Measurements from ENCODE around the gene PALS1.

The PALS1 gene

DNA sequence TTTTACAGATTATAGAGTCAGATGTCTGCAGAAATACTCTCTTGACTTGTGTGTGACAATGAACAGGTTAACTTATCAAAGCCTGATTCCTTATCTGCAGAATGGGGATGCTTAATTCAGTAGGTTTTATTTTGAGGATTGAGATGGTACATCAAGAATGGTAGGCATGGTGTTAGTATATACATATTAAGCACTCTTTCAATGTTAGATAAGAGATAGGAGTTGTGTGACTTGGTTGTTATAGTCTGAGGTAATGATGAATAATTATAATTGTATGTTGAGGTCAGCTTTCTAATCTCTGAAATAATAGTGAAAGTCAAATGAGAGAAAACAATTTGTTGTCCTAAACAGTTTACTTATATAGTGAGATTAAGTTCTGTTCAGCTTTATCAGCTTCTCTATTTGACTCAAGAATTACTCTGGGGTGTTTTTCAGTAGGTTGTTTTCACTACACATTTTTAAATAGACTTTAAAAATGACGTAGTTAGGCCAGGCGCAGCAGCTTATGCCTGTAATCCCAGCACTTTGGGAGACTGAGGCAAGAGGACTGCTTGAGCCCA, 11.9 kb downstream of the PALS1 start:
- H4K8ac ChIP-seq (ENCODE audit: low read depth, low read length): no peak overlapping the region
- no peak overlapping the region for H2AK5ac ChIP-seq (ENCODE audit: low read length)
- no peak overlapping the region for H3K9ac ChIP-seq (ENCODE audit: low read length)
- no peak overlapping the region for H3K4ac ChIP-seq (ENCODE audit: low read depth, low read length)
- peaks cover 1% of the 10 kb centered on the region for H3K4me1 ChIP-seq (ENCODE audit: control insufficient read depth, low read depth, low read length)
- peaks cover under 1% of the 10 kb centered on the region for H3K79me1 ChIP-seq (ENCODE audit: low read length)
- no peak overlapping the region for H2BK120ac ChIP-seq (ENCODE audit: low read depth, low read length)
- DNase-seq: no peak
- no peak overlapping the region for H2BK5ac ChIP-seq (ENCODE audit: low read length)
- no peak overlapping the region for H3K27ac ChIP-seq (ENCODE audit: low read depth, low read length)
- no CpG with 5 or more reads among the region's 2 CpGs for WGBS (ENCODE audit: extremely low coverage, insufficient coverage, low lambda C conversion rate)
- H3K4me2 ChIP-seq (ENCODE audit: low read length): no peak overlapping the region
- no peak overlapping the region for H4K5ac ChIP-seq (ENCODE audit: low read length)
- H3K4me3 ChIP-seq (ENCODE audit: low read length): no peak overlapping the region
- no peak overlapping the region for H3K18ac ChIP-seq (ENCODE audit: low read length)
- H3K27me3 ChIP-seq (ENCODE audit: insufficient read depth, low read length, poor library complexity): no peaks in the 10 kb centered on the region
- peaks cover 13% of the 10 kb centered on the region for H3K79me2 ChIP-seq (ENCODE audit: control insufficient read depth, insufficient read depth, low read length)
- H3K56ac ChIP-seq (ENCODE audit: low read length): no peak overlapping the region
- H3K36me3 ChIP-seq (ENCODE audit: control insufficient read depth, insufficient read depth, low read length): no peaks in the 10 kb centered on the region
- no peak overlapping the region for H3K23ac ChIP-seq (ENCODE audit: low read length)
- H2BK15ac ChIP-seq (replicated peaks; ENCODE audit: low read depth): no peak overlapping the region

DNA sequence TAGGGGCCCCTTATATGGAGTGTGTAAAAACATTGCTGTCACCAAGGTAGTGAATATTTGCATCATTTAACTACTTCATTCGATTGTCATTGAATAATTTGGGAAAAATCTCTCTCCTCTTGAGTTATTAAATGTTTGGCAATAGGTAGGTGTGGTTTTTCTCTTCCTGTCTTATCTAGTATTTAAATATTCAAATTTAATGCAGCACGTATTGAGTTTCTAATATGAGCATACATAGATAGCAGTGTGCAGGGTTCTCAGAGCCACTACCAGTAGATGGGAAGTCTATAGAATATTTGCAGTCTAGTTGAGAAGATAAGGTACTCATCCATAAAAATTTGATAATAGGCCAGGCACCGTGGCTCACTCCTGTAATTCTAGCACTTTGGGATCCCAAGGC, 16.7 kb downstream of the PALS1 start:
- Histone ChIP-seq H4K8ac (ENCODE audit: low read depth, low read length) (no peak overlapping the region), H3K23ac (ENCODE audit: low read length) (no peak overlapping the region), H3K9ac (ENCODE audit: low read length) (no peak overlapping the region), H2AK5ac (ENCODE audit: low read length) (no peak overlapping the region), H3K4me2 (ENCODE audit: low read length) (no peak overlapping the region), H3K4me1 (ENCODE audit: control insufficient read depth, low read depth, low read length) (peaks cover 1% of the 10 kb centered on the region), H3K18ac (ENCODE audit: low read length) (no peak overlapping the region), H3K79me1 (ENCODE audit: low read length) (peaks cover 3% of the 10 kb centered on the region), H3K79me2 (ENCODE audit: control insufficient read depth, insufficient read depth, low read length) (peaks cover 5% of the 10 kb centered on the region), H2BK5ac (ENCODE audit: low read length) (no peak overlapping the region), H2BK120ac (ENCODE audit: low read depth, low read length) (no peak overlapping the region), H4K5ac (ENCODE audit: low read length) (no peak overlapping the region), H2BK15ac (replicated peaks; ENCODE audit: low read depth) (no peak overlapping the region), H3K27me3 (ENCODE audit: insufficient read depth, low read length, poor library complexity) (no peaks in the 10 kb centered on the region), H3K56ac (ENCODE audit: low read length) (no peak overlapping the region), H3K4ac (ENCODE audit: low read depth, low read length) (no peak overlapping the region), H3K36me3 (ENCODE audit: control insufficient read depth, insufficient read depth, low read length) (no peaks in the 10 kb centered on the region), H3K4me3 (ENCODE audit: low read length) (no peak overlapping the region), H3K27ac (ENCODE audit: low read depth, low read length) (no peak overlapping the region)
- no peak for DNase-seq
- WGBS (ENCODE audit: extremely low coverage, insufficient coverage, low lambda C conversion rate): no CpG with 5 or more reads among the region's 3 CpGs

DNA sequence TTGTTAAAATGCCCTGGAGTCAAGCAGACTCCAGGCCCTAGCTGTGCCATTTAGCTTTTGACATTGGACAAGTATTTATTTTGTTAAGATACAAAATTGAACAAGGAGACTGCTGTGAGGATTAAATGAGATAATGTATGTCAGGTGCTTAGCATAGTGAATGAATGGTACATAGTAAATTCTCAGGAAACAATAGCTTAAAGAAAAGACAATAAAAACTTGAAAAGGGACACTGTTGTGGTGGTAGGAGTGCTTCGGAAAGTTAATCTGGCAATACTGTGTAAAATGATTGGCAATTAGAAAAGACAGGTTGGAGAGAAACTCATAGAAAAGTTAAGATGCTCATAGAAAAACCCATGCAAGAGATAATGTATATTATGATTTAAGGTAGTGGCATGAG, 19.7 kb downstream of the PALS1 start:
- Histone ChIP-seq H4K5ac (ENCODE audit: low read length) (no peak overlapping the region), H3K27me3 (ENCODE audit: insufficient read depth, low read length, poor library complexity) (no peaks in the 10 kb centered on the region), H4K8ac (ENCODE audit: low read depth, low read length) (no peak overlapping the region), H2BK5ac (ENCODE audit: low read length) (no peak overlapping the region), H3K23ac (ENCODE audit: low read length) (no peak overlapping the region), H3K79me1 (ENCODE audit: low read length) (peaks cover 5% of the 10 kb centered on the region), H3K36me3 (ENCODE audit: control insufficient read depth, insufficient read depth, low read length) (no peaks in the 10 kb centered on the region), H3K27ac (ENCODE audit: low read depth, low read length) (no peak overlapping the region), H3K9ac (ENCODE audit: low read length) (no peak overlapping the region), H3K4me1 (ENCODE audit: control insufficient read depth, low read depth, low read length) (peaks cover 1% of the 10 kb centered on the region), H2BK120ac (ENCODE audit: low read depth, low read length) (no peak overlapping the region), H3K4me2 (ENCODE audit: low read length) (no peak overlapping the region), H3K4me3 (ENCODE audit: low read length) (no peak overlapping the region), H3K18ac (ENCODE audit: low read length) (no peak overlapping the region), H2BK15ac (replicated peaks; ENCODE audit: low read depth) (no peak overlapping the region), H3K56ac (ENCODE audit: low read length) (no peak overlapping the region), H3K79me2 (ENCODE audit: control insufficient read depth, insufficient read depth, low read length) (peaks cover 7% of the 10 kb centered on the region), H2AK5ac (ENCODE audit: low read length) (no peak overlapping the region), H3K4ac (ENCODE audit: low read depth, low read length) (no peak overlapping the region)
- WGBS (ENCODE audit: extremely low coverage, insufficient coverage, low lambda C conversion rate): no CpG with 5 or more reads among the region's 1 CpG
- no peak for DNase-seq

DNA sequence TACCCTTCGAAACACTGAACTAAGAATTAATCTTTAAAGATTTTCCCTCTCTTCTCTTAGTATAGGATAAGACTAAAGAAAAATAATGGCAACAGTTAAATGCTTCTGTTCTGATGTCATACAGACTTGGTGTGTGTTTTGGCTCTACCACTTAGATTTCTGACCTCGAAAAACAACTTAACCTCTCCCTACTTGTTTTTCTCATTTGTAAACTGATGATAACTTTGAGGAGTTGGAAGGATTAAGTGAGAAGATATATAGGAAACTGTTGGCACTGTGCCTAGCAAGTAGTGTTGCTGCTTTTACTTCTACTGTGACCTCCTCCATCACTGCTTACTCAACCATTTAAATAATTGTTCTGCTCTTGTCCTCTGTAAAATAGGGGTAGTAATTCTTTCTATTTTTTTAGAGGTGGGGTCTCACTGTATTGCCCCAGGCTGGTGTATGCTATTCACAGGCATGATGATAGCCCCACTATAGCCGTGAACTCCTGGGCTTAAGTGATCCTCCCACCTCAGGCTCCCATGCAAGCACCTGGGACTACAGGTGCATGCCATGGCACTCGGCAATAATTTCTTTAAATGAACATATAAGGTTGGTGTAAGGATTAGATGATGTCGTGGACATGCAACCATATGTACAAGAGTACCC, 22.4 kb downstream of the PALS1 start:
- Histone ChIP-seq H3K4me3 (ENCODE audit: low read length) (no peak overlapping the region), H2AK5ac (ENCODE audit: low read length) (no peak overlapping the region), H3K56ac (ENCODE audit: low read length) (no peak overlapping the region), H2BK120ac (ENCODE audit: low read depth, low read length) (no peak overlapping the region), H3K4me1 (ENCODE audit: control insufficient read depth, low read depth, low read length) (peaks cover 2% of the 10 kb centered on the region), H3K27ac (ENCODE audit: low read depth, low read length) (no peak overlapping the region), H3K36me3 (ENCODE audit: control insufficient read depth, insufficient read depth, low read length) (no peaks in the 10 kb centered on the region), H4K8ac (ENCODE audit: low read depth, low read length) (no peak overlapping the region), H3K23ac (ENCODE audit: low read length) (no peak overlapping the region), H3K27me3 (ENCODE audit: insufficient read depth, low read length, poor library complexity) (no peaks in the 10 kb centered on the region), H3K79me1 (ENCODE audit: low read length) (peaks cover 2% of the 10 kb centered on the region), H4K5ac (ENCODE audit: low read length) (no peak overlapping the region), H2BK15ac (replicated peaks; ENCODE audit: low read depth) (no peak overlapping the region), H3K4me2 (ENCODE audit: low read length) (no peak overlapping the region), H2BK5ac (ENCODE audit: low read length) (no peak overlapping the region), H3K4ac (ENCODE audit: low read depth, low read length) (no peak overlapping the region), H3K79me2 (ENCODE audit: control insufficient read depth, insufficient read depth, low read length) (peaks cover 4% of the 10 kb centered on the region), H3K18ac (ENCODE audit: low read length) (no peak overlapping the region), H3K9ac (ENCODE audit: low read length) (no peak overlapping the region)
- WGBS (ENCODE audit: extremely low coverage, insufficient coverage, low lambda C conversion rate): 100% methylated on average over 1 of the region's 5 CpGs
- DNase-seq: no peak

DNA sequence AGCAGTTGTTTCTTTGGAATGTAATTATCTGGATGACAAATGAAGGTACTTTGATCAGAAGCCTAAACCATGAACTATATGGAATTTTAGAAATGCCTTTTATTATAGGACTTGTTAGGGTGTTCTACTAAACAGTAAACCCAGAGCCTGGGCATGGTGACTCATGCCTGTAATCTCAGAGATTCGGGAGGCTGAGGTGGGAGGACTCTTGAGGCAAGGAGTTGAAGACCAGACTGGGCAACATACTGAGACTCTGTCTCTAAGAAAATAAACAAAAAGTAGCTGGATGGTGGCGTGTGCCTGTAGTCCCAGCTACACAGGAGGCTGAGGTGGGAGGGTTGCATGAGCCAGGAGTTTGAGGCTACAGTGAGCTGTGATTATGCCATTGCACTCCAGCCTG, 23.9 kb downstream of the PALS1 start:
- no peak overlapping the region for H3K4me3 ChIP-seq (ENCODE audit: low read length)
- no peak overlapping the region for H3K23ac ChIP-seq (ENCODE audit: low read length)
- no peak overlapping the region for H3K27ac ChIP-seq (ENCODE audit: low read depth, low read length)
- no peak overlapping the region for H3K4me2 ChIP-seq (ENCODE audit: low read length)
- no peak overlapping the region for H4K5ac ChIP-seq (ENCODE audit: low read length)
- H3K27me3 ChIP-seq (ENCODE audit: insufficient read depth, low read length, poor library complexity): no peaks in the 10 kb centered on the region
- no peak overlapping the region for H4K8ac ChIP-seq (ENCODE audit: low read depth, low read length)
- DNase-seq: no peak
- H3K4me1 ChIP-seq (ENCODE audit: control insufficient read depth, low read depth, low read length): peaks cover 2% of the 10 kb centered on the region
- H2BK120ac ChIP-seq (ENCODE audit: low read depth, low read length): no peak overlapping the region
- H3K4ac ChIP-seq (ENCODE audit: low read depth, low read length): no peak overlapping the region
- no CpG with 5 or more reads among the region's 2 CpGs for WGBS (ENCODE audit: extremely low coverage, insufficient coverage, low lambda C conversion rate)
- H3K36me3 ChIP-seq (ENCODE audit: control insufficient read depth, insufficient read depth, low read length): no peaks in the 10 kb centered on the region
- H2AK5ac ChIP-seq (ENCODE audit: low read length): no peak overlapping the region
- no peak overlapping the region for H3K56ac ChIP-seq (ENCODE audit: low read length)
- peaks cover 4% of the 10 kb centered on the region for H3K79me2 ChIP-seq (ENCODE audit: control insufficient read depth, insufficient read depth, low read length)
- no peak overlapping the region for H2BK15ac ChIP-seq (replicated peaks; ENCODE audit: low read depth)
- no peak overlapping the region for H2BK5ac ChIP-seq (ENCODE audit: low read length)
- H3K9ac ChIP-seq (ENCODE audit: low read length): no peak overlapping the region
- peaks cover 2% of the 10 kb centered on the region for H3K79me1 ChIP-seq (ENCODE audit: low read length)
- no peak overlapping the region for H3K18ac ChIP-seq (ENCODE audit: low read length)

All from mesendoderm (in vitro differentiated cells).